ENCODE measurements around the gene EIF3B.
"Not testable (repeated sequence)": the region's sequence is repeated elsewhere in the genome, so short reads cannot be mapped to it uniquely, and the experiment has no call there.

EIF3B gene

GRCh38 chr7:2416063-2416462 is 61.4 kb downstream of the EIF3B start:
- no peak for DNase-seq (ENCODE audit: low spot score)
- CTCF ChIA-PET: no interaction called here
- no peak overlapping the region for H3K27ac ChIP-seq
- TF ChIP-seq, protein P1, sequence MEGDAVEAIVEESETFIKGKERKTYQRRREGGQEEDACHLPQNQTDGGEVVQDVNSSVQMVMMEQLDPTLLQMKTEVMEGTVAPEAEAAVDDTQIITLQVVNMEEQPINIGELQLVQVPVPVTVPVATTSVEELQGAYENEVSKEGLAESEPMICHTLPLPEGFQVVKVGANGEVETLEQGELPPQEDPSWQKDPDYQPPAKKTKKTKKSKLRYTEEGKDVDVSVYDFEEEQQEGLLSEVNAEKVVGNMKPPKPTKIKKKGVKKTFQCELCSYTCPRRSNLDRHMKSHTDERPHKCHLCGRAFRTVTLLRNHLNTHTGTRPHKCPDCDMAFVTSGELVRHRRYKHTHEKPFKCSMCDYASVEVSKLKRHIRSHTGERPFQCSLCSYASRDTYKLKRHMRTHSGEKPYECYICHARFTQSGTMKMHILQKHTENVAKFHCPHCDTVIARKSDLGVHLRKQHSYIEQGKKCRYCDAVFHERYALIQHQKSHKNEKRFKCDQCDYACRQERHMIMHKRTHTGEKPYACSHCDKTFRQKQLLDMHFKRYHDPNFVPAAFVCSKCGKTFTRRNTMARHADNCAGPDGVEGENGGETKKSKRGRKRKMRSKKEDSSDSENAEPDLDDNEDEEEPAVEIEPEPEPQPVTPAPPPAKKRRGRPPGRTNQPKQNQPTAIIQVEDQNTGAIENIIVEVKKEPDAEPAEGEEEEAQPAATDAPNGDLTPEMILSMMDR (conservative IDR thresholded peaks at IDR 0.05; ENCODE audit: low read depth): no peak
- POLR2A ChIA-PET (ENCODE audit: low non-redundant PET): no interaction called here

GRCh38 chr7:2416650-2417049 is 62.0 kb downstream of the EIF3B start:
- ChIA-PET CTCF (no interaction called here), POLR2A (ENCODE audit: low non-redundant PET) (no interaction called here)
- TF ChIP-seq, protein P1 (conservative IDR thresholded peaks at IDR 0.05; ENCODE audit: low read depth): no peak
- DNase-seq (ENCODE audit: low spot score): no peak
- no peak overlapping the region for H3K27ac ChIP-seq

DNA sequence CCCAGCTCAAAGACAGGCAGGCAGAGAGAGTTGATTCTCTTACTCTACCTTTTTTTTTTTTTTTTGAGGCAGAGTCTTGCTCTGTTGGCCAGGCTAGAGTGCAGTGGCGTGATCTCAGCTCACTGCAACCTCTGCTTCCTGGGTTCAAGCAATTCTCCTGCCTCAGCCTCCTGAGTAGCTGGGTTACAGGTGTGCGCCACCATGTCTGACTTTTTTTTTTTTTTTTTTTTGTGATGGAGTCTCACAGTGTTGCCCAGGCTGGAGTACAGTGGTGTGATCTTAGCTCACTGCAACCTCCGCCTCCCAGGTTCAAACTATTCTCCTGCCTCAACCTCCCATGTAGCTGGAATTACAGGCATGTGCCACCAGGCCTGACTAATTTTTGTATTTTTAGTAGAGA is 62.6 kb downstream of the EIF3B start:
- H3K27ac ChIP-seq; CTCF ChIA-PET; DNase-seq (ENCODE audit: low spot score); POLR2A ChIA-PET (ENCODE audit: low non-redundant PET): not testable (repeated sequence)

DNA sequence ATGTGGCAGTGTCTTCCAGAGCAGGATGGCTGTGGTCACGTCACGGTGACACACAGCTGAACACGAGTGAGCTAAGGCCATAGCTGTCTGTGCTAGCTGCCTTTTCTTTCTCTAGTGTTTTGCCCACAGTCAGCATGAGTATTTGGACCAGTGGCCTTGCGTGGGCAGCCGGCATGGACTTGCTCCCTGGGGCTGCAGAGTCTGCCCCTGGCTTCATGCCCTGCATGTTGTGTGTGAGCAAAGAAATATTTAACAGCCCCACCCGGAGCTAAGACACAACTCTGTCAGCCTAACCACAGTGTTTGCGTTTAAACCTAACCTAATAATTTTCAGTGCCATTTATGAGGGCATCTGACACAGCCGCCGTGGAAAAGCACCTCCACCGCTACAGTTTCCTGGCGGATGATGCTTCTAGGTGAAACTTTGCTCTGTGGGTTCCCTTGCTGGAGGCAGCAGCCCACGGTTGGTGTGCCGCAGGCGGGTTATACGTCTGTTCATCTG is 63.4 kb downstream of the EIF3B start:
- POLR2A ChIA-PET (ENCODE audit: low non-redundant PET): no interaction called here
- CTCF ChIA-PET: no interaction called here
- peak overlapping the region; percentile 11 for H3K27ac ChIP-seq
- DNase-seq (ENCODE audit: low spot score): no peak
- TF ChIP-seq, protein P1 (conservative IDR thresholded peaks at IDR 0.05; ENCODE audit: low read depth): no peak

GRCh38 chr7:2420216-2420933 is 65.7 kb downstream of the EIF3B start:
- TF ChIP-seq, protein P1 (conservative IDR thresholded peaks at IDR 0.05; ENCODE audit: low read depth): no peak
- ChIA-PET CTCF (interaction anchor here (1.3 kb wide), 1 partner anchor 12 kb away, joined by 4 read pairs; no protein-coding TSS in a partner anchor), POLR2A (ENCODE audit: low non-redundant PET) (no interaction called here)
- no peak for DNase-seq (ENCODE audit: low spot score)
- no peak overlapping the region for H3K27ac ChIP-seq

DNA sequence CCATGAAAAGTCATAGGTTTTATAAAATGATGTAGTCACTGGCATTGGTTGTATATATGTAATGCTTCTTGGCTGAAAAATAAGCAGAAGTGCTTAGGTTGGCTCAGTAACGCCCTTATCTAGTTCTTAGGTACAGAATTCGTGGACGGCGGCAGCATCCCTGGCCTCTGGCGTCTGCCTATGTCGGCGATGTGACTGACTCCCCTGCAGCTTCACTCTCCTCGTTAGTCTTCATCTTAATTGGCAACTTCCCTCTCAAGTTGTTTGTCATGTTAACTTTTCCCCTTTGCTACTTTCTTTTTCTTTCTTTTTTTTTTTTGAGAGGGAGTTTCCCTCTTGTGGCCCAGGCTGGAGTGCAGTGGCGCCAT is 67.3 kb downstream of the EIF3B start:
- CTCF ChIA-PET: interaction anchor here (0.7 kb wide), 1 partner anchor 671 kb away, joined by 5 read pairs; no protein-coding TSS in a partner anchor
- no peak for DNase-seq (ENCODE audit: low spot score)
- TF ChIP-seq, protein P1 (conservative IDR thresholded peaks at IDR 0.05; ENCODE audit: low read depth): no peak
- H3K27ac ChIP-seq: no peak overlapping the region
- POLR2A ChIA-PET (ENCODE audit: low non-redundant PET): no interaction called here

- H3K27ac ChIP-seq: no peak overlapping the region
- DNase-seq (ENCODE audit: low spot score): no peak
- ChIA-PET POLR2A (ENCODE audit: low non-redundant PET) (no interaction called here), CTCF (interaction anchor here (0.5 to 0.9 kb wide), 2 partner anchors 58 to 410 kb away, joined by 3 to 4 read pairs; no protein-coding TSS in a partner anchor)
- TF ChIP-seq, protein P1 (conservative IDR thresholded peaks at IDR 0.05; ENCODE audit: low read depth): no peak
These were observed 71.1 kb downstream of the EIF3B start for GRCh38 chr7:2425749-2426148.

Measured in RWPE1 (cell line).